Measurements from ENCODE around the gene COL15A1. TPM values are rescaled to one million over a fixed set of nuclear protein-coding genes. Genes with fewer than 3 reads are reported as not detected.

COL15A1 gene
- total and polyA plus RNA-seq, 2 of the 8 experiments (the other 6 are each of a cell fraction or from before 2014, with no cell fraction given): 0.12 to 0.15 TPM

- Histone ChIP-seq H3K4ac (replicated peaks; ENCODE audit: insufficient read length, low read depth, low read length) (no peak overlapping the region), H3K4me3 (ENCODE audit: extremely low read depth in 1 of 4, insufficient read depth in 2 of 4, low read depth in 3 of 4, low read length in 4 of 4) (no peak overlapping the region), H3K56ac (replicated peaks; ENCODE audit: insufficient read length, low read depth, low read length) (no peak overlapping the region), H2BK120ac (replicated peaks; ENCODE audit: low read depth, low read length) (no peak overlapping the region), H4K91ac (replicated peaks; ENCODE audit: insufficient read length, low read length) (no peak overlapping the region), H3K23ac (ENCODE audit: insufficient read length) (no peak overlapping the region), H3K18ac (ENCODE audit: extremely low read depth, low read length) (no peak overlapping the region), H3K27ac (ENCODE audit: low read depth, low read length) (no peak overlapping the region), H2BK20ac (ENCODE audit: low read length) (no peak overlapping the region), H2AK5ac (ENCODE audit: low read depth, low read length) (no peak overlapping the region), H3K9ac (replicated peaks in 1 of 4; ENCODE audit: extremely low read depth in 1 of 4, low read depth in 3 of 4, low read length in 3 of 4) (no peak overlapping the region), H4K5ac (ENCODE audit: insufficient read length, low read depth, low read length) (no peak overlapping the region), H3K27me3 (replicated peaks in 1 of 4; ENCODE audit: control insufficient read depth in 3 of 4, extremely low read depth in 1 of 4, insufficient read depth in 3 of 4, low read length in 3 of 4) (no peaks in the 10 kb centered on the region), H4K20me1 (replicated peaks in 1 of 2; ENCODE audit: control insufficient read depth in 1 of 2, insufficient read depth in 2 of 2, low read length in 2 of 2) (no peaks in the 10 kb centered on the region), H3K14ac (ENCODE audit: insufficient read length) (no peak overlapping the region), H3K9me3 (ENCODE audit: insufficient read depth in 2 of 2, low read depth in 1 of 2, low read length in 1 of 2) (peaks cover 4 to 9% of the 10 kb centered on the region in 2 experiments; a peak in 2 of 4 replicates), H2BK12ac (ENCODE audit: low read depth, low read length) (no peak overlapping the region), H3K4me1 (replicated peaks in 1 of 4; ENCODE audit: control insufficient read depth in 3 of 4, insufficient read depth in 4 of 4, low read length in 3 of 4) (no peaks in the 10 kb centered on the region), H2AFZ (ENCODE audit: low read length) (no peak overlapping the region), H3K23me2 (ENCODE audit: low read depth, low read length) (peaks cover 2% of the 10 kb centered on the region; the same call in 1 of the 2 replicates), H3K36me3 (ENCODE audit: control insufficient read depth in 2 of 4, insufficient read depth in 4 of 4, low read length in 3 of 4) (no peaks in the 10 kb centered on the region), H4K8ac (ENCODE audit: extremely low read depth, insufficient read depth, low read length) (no peak overlapping the region), H2BK5ac (ENCODE audit: low read depth, low read length) (no peak overlapping the region), H3K4me2 (ENCODE audit: insufficient read depth in 1 of 2, low read depth in 2 of 2, low read length in 2 of 2) (no peak overlapping the region), H3K79me2 (ENCODE audit: control insufficient read depth in 1 of 2, insufficient read depth in 2 of 2, low read length in 2 of 2) (no peaks in the 10 kb centered on the region), H3K79me1 (ENCODE audit: low read depth, low read length) (no peaks in the 10 kb centered on the region), H2BK15ac (ENCODE audit: low read length) (no peak overlapping the region)
- 93% methylated on average over 2 of the region's 2 CpGs; no CpG with 5 or more reads in 1 of the 2 experiments for WGBS, 2 experiments (ENCODE audit: extremely low coverage in 1 of 2, insufficient coverage in 1 of 2, insufficient read length in 1 of 2, insufficient replicate concordance in 2 of 2, low coverage in 1 of 2, low lambda C conversion rate in 2 of 2, missing lambda C conversion rate in 1 of 2)
- ChIA-PET CTCF (ENCODE audit: partially characterized antibody) (interaction anchor here (1.6 to 2.2 kb wide), 3 partner anchors 8 to 21 kb away, joined by 3 to 6 read pairs (median 4); no protein-coding TSS in a partner anchor), POLR2A (ENCODE audit: partially characterized antibody) (interaction anchor here (2.0 kb wide), 1 partner anchor 13 kb away, joined by 5 read pairs; no protein-coding TSS in a partner anchor)
- no peak for FAIRE-seq
- no peak for DNase-seq (ENCODE audit: low read depth in 1 of 2, low spot score in 2 of 2)
- TF ChIP-seq KDM1A (IDR thresholded peaks at IDR 0.05; ENCODE audit: borderline replicate concordance, low read length): no peak
- TF ChIP-seq TCF12 (IDR thresholded peaks at IDR 0.05; ENCODE audit: low read depth, low read length): no peak
- TF ChIP-seq SP4 (IDR thresholded peaks at IDR 0.05; ENCODE audit: low read length): no peak
- no peak for TF ChIP-seq RAD21 (IDR thresholded peaks at IDR 0.05 in 1 of 2, conservative IDR thresholded peaks at IDR 0.05 in 1 of 2; ENCODE audit: low read depth in 2 of 2, low read length in 2 of 2)
- no peak for TF ChIP-seq CBX5 (IDR thresholded peaks at IDR 0.05; ENCODE audit: low read depth, low read length)
- TF ChIP-seq SRF (IDR thresholded peaks at IDR 0.05; ENCODE audit: low read depth, low read length): no peak
- TF ChIP-seq SUZ12 (IDR thresholded peaks at IDR 0.05; ENCODE audit: low read length): no peak
- TF ChIP-seq USF2 (IDR thresholded peaks at IDR 0.05; ENCODE audit: low read length): no peak
- no peak for TF ChIP-seq JUN (IDR thresholded peaks at IDR 0.05; ENCODE audit: low read depth, low read length)
- TF ChIP-seq KDM5A (IDR thresholded peaks at IDR 0.05; ENCODE audit: low read length): no peak
- no peak for TF ChIP-seq CHD2 (IDR thresholded peaks at IDR 0.05; ENCODE audit: low read length)
- TF ChIP-seq POLR2AphosphoS5 (IDR thresholded peaks at IDR 0.05; ENCODE audit: low read depth, low read length): no peak
- no peak for TF ChIP-seq CHD1 (IDR thresholded peaks at IDR 0.05; ENCODE audit: low read depth, low read length)
Measured at GRCh38 chr9:98953581-98954243, 10.0 kb downstream of the COL15A1 start.

All from H1 (cell line).